NCI-H510A (cell line): ENCODE results near the gene SLC36A1.
"Not testable (repeated sequence)": the region's sequence is repeated elsewhere in the genome, so short reads cannot be mapped to it uniquely, and the experiment has no call there.

Source experiments
- DNase-seq: peaks from one replicate; lab custom pipeline; 2025; lab: John Stamatoyannopoulos, UW

The SLC36A1 gene

DNA sequence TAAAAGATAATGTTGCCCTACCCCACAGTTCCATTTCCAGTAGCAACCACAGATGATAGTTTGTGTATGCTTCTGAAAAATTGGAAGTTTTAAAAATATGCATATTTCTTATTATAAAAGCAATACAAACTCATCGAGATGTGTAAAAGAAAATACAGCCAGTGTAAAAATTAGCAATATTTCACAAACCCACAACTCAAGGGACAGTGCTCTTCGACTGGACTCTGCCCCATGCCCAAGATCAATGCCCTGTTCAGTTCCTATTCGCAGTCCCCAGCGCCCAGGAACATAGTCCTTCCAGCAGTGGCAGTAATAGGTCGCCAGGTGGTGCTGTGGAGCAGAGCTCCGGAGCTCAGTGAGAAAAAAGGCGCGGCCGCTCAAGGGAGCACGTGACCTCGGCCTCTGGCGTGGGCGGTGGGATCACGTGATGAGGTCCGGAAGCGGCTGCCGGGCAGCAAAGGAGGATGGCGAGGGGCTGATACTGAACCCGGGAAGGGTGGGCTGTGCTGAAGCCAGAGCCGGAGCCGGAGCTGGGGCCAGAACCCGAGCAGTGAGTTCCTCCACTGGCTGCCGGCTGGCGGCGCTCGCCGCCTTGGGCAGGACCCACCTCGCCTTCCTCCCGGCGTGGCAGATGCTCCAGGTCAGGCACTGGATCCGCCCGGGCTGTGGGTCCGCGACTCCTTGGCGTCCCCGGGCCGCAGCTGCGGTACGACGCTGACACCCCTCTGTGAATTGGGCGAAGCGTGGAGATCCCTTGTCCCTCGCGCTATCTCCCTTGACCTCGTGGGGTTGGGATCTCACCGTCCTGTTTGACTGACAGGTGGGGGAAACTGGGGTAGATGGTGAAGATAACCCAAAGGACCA lies at the start of gene SLC36A1:
Gene SLC36A1, plus strand, starts transcription at position 430 of the 864 bp plus-strand sequence. CDS start 11,190 bp downstream, outside the sequence.
- peak; percentile 81 for DNase-seq

- no peak for DNase-seq
Observed at GRCh38 chr5:151405334-151406160, 41.9 kb upstream of the SLC36A1 start.

GRCh38 chr5:151406322-151406947 lies 41.0 kb upstream of the SLC36A1 start:
- DNase-seq, result no peak

- DNase-seq, result no peak
Observed at GRCh38 chr5:151408591-151409230, 38.7 kb upstream of the SLC36A1 start.

- peak; percentile 7 for DNase-seq
Observed at GRCh38 chr5:151413800-151414199, 33.6 kb upstream of the SLC36A1 start.

GRCh38 chr5:151414536-151414935 lies 32.9 kb upstream of the SLC36A1 start:
- DNase-seq, result no peak

DNA sequence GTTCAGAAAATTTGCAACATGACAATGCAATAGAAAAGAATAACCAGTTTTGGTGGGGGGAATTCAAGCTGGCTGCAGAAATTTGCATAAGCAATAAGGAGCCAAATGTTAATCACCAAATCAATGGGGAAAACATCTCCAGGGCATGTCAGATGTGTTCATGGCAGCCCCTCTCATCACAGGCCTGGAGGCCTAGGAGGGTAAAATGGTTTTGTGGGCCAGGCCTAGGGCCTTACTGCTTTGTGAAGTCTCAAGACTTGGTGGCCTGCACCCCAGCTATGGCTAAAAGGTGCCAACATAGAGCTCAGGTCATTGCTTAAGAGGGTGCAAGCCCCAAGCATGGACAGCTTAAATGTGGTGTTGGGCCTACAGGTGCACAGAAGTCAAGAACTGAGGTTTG lies 29.7 kb upstream of the SLC36A1 start:
- DNase-seq, result no peak

- no peak for DNase-seq
Observed at GRCh38 chr5:151420127-151420526, 27.3 kb upstream of the SLC36A1 start.

DNA sequence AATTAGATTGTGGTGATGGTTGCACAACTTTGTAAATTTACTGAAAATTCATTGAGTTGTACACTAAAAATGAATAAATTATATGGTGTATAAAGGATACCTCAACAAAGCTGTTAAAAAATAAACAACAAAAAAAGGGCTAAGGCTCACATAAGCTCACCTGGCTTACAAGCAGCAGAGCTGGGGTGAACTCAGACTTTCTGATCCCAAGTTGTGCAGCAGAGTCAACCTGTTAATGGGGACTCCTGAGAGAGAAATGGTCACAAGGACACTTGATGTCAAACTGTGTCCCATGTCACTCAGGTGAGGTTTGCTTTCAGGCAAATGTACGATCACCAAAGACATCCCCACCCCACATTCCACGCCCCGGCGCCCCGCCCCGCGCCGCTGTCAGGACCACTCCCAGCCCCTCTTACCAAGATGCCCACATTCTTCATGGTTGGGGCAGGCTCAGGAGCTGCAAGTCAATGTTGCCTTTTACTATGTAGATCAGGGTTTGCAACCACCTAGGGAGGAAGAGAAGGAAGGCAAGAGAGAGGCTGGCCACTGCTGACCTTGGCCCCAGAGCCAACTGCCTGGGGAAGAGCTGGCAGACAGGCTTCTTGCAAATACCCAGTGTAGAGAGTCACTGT lies 22.4 kb upstream of the SLC36A1 start:
- no peak for DNase-seq

- DNase-seq, result not testable (repeated sequence)
Observed at GRCh38 chr5:151426347-151426746, 21.1 kb upstream of the SLC36A1 start.

- DNase-seq, result no peak
Observed at GRCh38 chr5:151427258-151427657, 20.1 kb upstream of the SLC36A1 start.

- DNase-seq, result no peak
Observed at GRCh38 chr5:151430731-151431130, 16.7 kb upstream of the SLC36A1 start.

- DNase-seq, result no peak
Observed at GRCh38 chr5:151431666-151432065, 15.7 kb upstream of the SLC36A1 start.

DNA sequence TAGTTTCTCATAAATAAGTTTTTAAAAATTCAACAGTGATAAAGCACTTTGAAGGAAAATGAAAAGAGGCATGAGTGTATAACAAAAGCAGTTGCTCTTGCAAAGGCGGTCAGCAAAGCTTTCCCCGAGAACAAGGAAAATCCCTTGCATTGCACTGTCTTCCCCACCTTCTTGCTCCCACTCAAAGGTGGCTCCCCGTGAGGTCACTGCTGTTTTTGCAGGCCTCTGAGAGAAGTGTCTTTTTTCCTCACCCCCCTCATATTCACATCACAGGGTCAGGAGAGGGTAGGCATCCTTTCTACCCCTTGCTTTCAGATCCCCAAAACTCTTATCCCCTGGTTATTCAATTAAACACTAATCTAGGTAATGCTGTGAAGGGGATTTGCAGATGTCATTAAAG lies 15.2 kb upstream of the SLC36A1 start:
- DNase-seq, result no peak

DNA sequence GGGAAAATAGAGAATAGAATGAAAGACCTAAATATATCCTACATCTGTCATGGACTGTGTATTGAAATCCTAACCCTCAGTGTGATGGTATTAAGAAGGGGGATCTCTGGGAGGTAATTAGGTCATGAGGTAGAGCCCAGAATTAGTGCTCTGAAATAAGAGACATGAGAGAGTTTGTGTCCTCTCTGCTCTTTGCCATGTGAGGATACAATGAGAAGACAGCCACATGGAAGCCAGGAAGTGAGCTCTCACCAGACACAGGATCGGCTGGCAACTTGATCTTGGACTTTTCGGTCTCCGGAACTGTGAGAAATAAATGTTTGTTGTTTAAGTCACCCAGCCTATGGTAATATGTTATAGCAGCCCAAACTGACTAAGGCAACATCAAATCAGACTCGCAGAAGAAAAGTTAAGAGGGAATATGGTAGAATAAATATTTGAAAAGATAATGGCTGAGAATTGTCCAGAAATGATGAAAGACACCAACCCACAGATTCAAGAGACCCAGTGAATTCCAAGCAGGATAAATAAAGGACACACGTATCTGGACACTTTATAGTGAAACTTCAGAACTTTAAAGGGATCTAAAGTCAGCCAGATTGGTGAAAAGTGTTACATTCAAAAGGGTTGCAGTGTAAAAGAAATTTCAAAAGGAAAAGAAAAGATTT lies 12.7 kb upstream of the SLC36A1 start:
- DNase-seq, result no peak

DNA sequence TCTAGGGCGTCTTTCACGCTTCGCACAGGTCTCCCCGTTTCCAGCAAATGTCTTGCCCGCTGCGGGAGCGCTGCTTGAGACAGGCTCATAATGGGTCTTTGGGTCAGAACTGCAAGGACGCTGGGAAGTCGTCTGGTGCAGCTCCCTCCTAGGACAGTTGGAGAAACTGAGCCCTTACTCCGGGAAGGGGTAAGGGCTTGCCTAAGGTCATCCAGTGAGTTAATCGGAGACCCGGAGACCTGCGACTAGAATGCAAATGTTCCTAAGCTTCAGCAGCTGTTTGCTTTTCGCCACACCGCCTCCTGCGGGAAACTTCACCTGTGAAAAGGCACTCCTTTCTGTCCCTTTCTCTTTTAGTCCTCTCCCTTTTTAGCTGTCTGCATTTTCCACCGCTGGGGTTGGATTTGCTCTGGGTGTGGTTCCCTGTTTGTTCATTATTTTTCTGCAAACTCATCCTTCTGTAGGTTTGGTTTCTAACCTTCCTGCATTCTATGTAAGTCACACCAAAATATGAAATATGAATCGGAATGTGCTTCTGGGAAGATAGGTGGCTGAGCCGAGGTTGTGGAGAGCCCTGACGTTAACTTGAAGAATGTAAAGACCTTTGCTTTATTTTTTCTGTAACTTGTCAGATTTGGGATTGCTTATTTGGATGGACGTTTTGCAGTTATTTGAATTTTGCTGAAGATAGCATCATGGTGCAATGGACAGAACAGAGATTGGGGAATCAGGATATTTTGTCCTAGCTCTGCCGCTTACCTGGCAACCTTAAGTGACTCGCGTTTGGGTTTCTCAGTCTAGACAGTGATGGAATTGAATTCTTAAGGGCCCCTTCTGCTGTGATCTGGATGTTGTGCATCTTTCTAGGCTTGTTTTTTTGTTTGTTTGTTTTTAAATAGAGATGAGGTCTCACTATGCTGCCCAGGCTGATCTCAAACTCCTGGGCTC lies 909 bp downstream of the SLC36A1 start:
- DNase-seq, result no peak

DNA sequence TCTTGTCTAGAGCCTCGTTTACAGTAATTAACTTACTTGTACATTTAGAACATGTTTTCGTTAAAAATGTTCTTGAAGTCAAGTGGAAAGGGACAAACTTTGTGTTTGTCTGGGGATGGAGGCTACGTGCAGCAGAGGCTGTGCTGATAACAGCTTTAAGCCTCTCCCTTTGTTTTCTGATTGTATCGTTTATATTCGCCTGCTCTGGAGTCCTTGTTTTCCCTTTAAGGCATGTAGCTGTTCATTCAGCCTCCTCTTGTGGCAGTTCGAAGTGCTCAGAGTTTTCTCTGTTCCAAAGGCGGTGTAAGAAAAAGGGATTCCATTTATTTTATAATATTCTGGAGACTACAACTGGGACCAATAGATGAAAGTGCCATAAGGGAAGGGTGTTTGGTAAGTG lies 1.9 kb downstream of the SLC36A1 start:
- DNase-seq, result no peak

DNA sequence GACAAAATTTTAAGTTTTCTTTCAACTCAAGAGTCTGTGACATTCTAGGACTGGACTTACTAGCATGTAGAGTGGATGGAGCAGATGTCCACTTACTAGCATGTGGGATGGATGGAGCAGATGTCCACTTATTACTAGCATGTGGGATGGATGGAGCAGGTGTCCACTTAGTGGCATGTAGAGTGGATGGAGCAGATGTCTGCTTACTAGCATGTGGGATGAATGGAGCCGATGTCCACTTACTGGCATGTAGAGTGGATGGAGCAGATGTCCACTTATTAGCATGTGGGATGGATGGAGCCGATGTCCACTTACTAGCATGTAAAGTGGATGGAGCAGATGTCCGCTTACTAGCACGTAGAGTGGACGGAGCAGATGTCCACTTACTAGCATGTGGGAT lies 2.4 kb downstream of the SLC36A1 start:
- no peak for DNase-seq

GRCh38 chr5:151450605-151451004 lies 3.2 kb downstream of the SLC36A1 start:
- no peak for DNase-seq
